ENCODE data around the gene SEMA4D.

- TF ChIP-seq CTCF (conservative IDR thresholded peaks at IDR 0.05) = no peak
- no peak for TF ChIP-seq EZH2 (IDR thresholded peaks at IDR 0.05; ENCODE audit: low read depth)
Measured at GRCh38 chr9:89483592-89484474, 14.1 kb downstream of the SEMA4D start.

All from PC-9 (cell line).